Body of pancreas (tissue), 4 donors: ENCODE measurements around the gene PRM2.

ENCODE experiments used
- POLR2A ChIP-seq, 3 donors: fragments of 450-650 bp; IDR thresholded peaks; one replicate each; pipeline ENCODE4 v1.6.1; 2016; ENCODE audit warnings: antibody characterized with exemption in 3 of 3, mild to moderate bottlenecking in 2 of 3
- TF ChIP-seq, protein P1 (sequence below), 7 experiments: fragments of 450-650 bp in 4 of 7; fragments of 200-600 bp in 3 of 7; sonication (generic) in 3 of 7; IDR thresholded peaks; one replicate each; pipeline ENCODE4 v1.5.1; 2016 to 2019; ENCODE audit warnings: antibody characterized with exemption in 7 of 7

DNA sequence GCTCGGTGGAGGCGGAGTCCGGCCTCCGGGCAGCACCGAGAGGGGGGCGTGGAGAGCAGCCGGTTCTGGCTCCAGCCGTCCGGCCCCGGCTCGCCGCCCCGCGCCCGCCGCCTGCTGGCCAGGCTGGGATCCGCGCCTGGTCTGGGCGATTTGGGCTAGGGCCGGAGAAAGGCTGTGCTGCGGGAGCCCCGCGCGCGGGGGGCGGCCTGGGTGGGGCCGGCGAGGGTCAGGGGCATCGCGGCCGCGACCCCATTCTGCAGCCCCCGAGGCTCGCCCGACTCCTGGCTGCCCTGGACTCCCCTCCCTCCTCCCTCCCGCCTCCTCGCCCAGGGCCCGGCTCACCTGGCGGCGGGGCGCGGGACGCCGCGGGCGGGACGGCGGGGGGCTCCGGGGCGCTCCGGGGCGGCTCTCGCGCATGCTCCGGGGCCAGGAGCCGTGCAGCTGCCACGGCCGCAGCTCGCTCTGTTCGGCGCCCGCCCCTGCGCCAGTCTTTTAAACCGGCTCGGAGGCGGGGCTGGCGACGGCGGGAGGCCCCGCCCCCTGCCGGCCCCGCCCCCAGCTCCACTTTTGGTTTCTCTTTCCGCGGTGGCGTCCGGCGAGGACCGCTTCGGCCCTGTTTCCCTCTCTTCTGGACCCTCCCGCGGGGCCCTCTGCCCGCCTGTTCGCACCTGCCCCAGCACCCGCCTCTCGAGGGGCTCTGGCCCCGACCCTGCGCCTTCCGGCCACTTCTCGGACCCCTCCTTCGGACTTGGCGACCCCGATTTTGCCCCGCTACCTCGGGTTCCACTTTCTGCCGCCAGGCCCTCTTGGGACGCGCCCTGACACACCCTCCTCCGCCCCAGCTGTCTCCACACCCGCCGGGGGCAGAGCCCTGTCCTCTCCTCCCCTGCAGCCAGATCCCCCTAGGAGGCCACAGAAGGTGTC, 20.3 kb downstream of the PRM2 start, which contains the start of gene SOCS1:
- TF ChIP-seq, protein P1, sequence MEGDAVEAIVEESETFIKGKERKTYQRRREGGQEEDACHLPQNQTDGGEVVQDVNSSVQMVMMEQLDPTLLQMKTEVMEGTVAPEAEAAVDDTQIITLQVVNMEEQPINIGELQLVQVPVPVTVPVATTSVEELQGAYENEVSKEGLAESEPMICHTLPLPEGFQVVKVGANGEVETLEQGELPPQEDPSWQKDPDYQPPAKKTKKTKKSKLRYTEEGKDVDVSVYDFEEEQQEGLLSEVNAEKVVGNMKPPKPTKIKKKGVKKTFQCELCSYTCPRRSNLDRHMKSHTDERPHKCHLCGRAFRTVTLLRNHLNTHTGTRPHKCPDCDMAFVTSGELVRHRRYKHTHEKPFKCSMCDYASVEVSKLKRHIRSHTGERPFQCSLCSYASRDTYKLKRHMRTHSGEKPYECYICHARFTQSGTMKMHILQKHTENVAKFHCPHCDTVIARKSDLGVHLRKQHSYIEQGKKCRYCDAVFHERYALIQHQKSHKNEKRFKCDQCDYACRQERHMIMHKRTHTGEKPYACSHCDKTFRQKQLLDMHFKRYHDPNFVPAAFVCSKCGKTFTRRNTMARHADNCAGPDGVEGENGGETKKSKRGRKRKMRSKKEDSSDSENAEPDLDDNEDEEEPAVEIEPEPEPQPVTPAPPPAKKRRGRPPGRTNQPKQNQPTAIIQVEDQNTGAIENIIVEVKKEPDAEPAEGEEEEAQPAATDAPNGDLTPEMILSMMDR (IDR thresholded peaks at IDR 0.05): peak; percentile 64 to 95 (median 88)
- TF ChIP-seq POLR2A (IDR thresholded peaks at IDR 0.05): peak; percentile 77 to 95 (median 82)
